ENCODE data around the gene PEX14.

PEX14 gene

DNA sequence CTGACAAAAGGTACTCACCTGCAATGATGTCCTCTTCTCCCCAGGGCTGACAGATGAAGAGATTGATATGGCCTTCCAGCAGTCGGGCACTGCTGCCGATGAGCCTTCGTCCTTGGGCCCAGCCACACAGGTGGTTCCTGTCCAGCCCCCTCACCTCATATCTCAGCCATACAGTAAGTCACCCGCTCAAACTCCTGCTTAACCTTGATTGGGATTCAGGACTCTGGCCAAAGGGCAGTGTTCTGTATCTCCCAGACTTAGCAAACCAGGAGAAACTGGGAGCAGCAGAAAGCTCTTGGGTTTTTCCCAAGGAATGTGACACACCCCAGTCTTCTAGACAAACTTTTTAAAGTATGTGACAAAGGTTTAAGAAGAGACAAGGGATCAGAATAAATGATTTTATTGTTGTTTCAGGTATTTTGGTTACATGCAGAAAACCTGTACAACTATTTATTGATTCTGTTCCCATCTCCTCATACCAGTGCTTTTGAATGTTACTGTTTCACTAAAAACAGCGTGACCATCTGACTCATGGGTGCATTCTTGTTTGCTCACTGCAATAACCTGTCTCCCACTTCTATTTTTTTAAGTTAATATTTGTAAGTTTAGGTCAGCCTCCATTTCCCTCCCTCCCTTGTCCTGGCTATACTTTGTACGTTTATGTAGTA, 124.6 kb downstream of the PEX14 start:
- DNase-seq, result no peak

DNA sequence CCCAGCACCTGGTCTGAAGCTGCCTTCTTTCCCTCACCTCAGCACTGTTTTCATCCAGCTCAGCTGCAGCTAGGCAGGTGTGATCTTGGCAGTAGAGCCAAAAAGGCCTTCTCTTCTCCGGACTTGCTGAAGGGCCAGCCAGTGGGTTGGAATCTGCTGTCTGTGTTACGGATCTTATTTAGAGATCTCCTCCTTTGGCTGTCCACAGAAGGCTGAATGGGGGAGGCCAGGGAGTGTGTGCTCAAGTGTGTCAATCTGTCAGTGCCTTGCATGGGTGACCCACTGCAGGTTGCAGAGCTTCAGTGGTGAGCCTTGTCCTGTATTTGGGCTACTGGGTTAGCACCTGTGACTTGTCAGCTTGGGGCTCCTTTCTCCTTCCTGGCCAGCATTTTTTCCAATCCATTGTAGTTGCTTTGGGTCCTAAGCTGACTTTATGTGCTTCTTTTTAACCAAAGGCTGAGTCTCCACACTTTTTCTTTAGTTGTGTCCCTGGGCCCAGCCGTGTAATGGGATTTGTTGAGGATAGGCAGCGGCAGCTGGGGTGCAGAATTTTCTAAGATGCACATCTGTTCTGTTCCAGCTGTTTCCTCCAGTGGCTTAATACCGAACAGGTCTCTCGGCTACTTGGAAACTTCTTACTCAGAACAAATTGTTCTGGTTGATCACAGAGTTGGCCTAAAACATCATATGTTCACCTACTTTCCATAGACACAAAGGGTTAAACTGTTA, 126.8 kb downstream of the PEX14 start:
- DNase-seq, result no peak

DNA sequence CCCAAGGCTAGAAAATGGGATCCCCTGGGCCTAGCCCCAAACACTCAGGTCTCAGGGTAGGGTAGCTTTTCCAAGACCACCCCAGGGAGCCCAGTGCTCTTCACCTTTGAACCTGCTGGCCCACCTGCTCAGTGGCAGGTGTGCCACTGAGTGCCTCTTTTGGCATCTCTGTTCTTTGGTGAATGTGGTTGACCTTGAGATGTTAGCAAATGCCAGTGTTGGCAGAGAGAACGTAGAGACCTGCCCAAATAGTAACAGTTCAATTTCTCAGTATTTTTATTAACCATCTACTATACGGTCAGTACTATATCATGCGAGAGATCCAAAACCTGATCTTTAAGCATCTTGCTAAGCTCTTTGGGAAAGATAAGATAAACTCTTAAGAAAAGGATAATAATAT, 128.2 kb downstream of the PEX14 start:
- DNase-seq, result no peak

DNA sequence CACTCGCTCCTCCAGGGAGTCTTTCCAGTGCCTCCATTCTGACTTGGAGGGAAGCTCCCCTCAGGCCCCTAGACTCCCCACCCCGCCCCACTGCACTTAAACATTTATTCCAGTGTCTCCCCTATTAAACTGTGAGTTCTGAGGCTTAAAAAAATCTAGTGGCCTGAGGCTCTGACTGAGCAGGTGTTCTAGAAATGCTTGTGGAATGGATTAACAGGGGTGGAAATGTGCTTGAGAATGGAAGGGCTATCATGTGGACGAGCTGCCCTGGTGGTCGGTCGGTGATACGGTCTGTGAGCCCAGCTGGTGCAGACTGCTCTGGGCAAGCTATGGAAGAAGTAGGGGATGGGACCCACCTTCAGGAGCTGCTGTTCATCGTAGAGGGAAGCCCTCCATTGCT, 130.2 kb downstream of the PEX14 start:
- DNase-seq, result no peak

DNA sequence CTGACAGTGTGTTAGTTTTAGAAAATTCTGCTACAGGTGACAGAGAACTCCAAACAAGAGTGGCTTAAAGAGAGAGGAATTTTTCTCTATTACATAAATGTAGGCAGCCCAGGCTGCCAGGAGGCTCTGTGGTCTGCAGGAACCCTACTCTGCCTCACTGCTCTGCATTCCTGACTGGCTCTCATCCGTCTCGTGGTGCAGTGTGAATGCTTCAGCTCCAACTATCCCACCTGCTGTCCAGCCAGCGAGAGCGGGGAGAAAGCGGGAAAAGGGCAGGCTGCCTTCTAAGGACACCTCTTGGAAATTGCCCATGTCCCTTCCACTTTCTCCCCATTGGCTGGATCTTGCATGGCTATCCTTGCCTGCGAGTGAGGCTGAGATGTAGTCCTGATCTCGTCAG, 131.3 kb downstream of the PEX14 start:
- no peak for DNase-seq

DNA sequence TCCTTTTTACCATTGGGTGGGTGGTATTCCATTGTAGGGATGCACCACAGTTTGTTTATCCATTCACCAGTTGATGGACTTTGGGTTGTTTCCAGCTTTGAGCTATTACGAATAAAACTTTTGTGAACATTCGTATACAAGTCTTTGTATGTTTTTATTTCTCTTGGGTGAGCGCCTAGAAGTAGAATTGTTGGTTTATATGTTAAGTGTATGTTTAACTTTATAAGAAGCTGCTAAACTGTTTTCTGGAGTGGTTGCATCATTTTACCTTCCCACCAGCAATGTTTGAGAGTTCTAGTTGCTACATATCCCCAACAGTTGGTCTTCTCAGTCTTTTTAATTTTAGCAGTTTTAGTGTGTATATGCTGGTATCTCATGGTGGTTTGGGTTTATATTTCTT, 132.5 kb downstream of the PEX14 start:
- DNase-seq, result no peak

DNA sequence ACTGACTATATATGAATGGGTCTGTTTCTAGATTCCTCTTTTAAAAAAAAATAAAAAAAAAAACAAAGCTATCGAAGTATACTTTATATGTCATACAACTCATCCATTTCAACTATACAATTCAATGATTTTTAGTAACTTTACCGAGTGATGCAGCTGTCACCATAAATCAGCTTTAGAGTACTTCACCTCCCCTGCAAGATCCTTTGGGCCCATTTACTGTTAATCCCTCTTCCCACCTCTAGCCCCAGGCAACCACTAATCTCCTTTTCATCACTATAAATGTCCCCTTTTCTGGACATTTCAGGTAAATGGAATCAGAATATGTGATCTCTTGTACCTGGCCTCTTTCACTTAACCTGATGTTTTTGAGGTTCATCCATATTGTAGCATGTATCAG, 133.9 kb downstream of the PEX14 start:
- DNase-seq, result no peak

DNA sequence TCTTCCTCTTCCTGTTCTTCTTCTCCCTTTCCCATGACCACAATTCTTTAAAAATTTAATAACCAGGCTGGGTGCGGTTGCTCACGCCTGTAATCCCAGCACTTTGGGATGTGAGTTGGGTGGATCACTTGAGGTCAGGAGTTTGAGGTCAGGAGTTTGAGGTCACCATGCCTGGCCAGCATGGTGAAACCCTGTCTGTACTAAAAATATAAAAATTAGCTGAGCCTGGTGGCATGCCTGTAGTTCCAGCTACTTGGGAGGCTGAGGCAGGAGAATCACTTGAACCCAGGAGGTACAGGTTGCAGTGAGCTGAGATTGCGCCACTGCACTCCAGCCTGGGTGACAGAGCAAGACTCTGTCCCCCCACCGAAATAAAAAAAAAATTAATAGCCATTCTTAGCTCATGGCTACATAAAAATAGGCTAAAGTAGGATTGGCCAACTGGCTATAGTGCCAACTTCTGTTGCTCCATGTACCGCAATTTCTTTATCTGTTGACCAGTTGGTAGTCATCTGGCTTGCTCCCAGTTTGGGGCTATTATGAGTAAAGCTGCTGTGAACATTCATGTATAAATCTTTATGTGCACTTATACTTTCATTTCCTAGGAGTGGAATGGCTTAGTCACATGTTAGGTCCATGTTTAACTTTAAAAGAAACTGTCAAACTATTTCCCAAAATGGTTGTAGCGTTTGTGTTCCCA, 136.3 kb downstream of the PEX14 start:
- no peak for DNase-seq

DNA sequence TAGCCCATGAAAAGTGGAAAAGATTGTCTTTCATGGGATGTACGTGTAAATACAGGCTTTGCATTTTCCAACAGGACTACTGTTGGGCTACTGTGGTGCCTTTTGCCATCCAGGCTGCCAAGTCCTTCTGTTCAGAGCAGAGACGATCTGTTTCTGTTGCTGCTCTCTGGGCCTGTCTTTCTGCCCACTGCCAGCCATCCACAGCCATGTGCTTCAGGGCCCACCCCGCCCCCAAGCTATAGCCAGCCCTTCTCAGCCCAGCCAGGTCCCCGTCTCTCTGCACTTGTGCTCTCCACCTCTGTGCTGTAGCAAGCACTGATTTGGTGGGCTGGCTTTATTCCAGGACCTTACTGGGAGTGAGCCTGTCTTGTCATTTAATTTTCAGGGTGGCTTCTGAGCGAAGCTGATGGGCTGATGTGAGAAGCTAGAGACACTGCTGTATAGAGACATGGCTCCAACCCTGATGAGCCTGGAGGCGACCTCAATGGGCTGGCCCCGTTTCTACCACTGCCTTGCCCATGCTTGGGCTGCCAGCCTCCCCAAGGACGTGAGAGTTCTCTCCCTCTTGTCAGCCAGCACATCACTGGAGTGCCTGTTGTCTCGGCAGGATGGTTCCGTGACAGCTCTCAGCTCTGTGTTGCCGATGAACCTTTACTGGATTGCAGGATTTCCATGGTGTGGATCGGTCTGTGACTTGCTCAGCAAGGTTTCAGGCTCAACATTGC, 137.8 kb downstream of the PEX14 start:
- DNase-seq, result no peak

DNA sequence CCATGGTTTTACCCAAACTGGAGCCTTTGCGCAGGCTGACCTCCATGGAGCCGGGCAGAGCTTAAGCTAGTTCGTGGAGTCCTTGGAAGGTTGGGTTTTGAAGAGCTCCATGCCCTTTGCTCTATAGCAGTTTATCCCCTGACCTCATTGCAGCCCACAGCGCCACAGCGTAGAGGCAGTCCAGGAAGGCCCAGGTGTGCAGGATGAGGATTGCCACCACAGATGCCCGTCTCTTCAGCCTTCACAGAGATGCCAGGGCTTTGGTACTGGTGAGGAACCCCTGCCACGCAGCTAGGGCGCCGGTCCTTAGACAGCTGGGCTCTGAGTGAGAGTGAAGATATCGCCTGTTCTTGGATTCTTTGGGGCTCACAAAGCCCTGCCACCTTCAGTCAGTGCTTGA, 138.6 kb downstream of the PEX14 start:
- DNase-seq, result no peak

DNA sequence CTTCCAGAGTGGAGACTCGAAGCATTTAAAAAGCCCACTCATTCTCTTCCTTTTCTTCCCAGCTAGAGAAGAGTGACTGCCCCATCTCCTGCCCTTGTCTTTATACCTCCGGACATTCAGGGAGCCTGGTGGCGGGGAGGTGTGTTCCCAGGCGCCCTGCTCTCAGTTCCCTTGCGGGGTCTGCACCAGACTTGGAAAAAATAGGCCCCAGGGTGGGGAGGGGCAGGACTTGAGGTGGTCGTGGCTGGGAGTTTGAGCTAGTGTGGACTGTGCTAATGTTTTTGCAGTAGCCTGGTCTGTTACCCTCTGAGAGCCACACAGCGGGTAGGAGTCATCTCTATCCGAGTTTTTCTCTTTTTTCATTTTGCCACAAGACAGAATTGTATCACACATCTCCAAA, 139.1 kb downstream of the PEX14 start:
- no peak for DNase-seq

DNA sequence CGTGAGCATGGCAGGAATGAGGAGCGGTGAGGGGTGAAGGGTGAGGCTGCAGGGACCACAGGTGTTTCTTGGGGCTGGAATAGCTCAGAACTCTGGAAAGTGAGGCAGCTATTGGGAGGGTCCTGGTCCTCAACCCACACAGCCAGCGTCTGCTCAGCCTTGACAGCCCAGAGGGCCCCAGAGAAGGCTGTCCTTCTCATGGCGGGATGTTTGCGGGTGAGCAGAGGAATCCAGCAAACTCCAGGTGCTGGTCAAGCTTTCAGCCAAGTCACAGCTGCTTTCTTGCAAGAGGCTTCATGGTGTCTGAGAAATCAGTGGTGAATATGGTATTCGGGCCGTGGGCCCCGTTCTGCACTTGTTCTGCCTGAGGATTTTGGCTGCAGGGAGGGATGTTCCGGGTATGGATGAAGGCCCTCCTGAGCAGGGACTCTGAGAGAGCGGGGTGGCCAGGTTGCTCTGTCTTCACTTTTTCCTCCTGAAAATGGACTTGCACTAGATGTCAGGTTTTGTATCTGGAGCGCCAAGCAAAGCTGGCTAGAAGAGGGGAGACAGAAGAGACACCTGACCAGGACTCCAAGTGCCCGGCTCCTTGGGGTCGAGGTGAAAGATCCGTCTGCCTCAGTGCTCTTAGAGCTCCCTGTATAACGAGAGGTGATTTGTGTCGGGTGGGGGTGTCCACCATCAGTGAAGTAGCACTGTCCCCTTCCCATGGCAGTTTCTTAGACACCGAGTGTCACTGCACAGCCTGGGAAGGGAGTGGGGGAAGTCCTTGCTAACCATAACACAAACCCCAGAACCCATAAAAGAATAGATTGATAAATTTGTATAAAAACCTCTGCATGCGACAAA, 139.9 kb downstream of the PEX14 start:
- DNase-seq, result no peak

DNA sequence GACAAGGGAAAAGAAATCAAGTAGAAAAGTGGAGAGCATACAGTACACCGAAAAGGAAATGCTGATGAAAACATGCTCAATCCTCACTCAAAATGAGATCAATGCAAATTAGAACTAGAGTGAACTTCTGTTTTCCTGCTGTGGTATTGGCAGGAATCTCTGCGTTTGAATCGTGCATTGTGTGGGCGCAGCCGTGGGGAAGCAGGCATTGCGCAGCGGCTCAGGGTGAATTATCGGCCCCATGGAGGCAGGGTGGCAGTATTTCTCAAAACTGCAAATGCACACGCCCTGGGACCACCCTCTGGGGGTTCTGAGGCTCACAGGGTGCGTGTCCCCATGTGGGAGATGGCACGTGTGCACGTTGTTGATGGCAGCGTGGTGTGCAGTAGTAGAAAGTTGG, 140.6 kb downstream of the PEX14 start:
- no peak for DNase-seq

DNA sequence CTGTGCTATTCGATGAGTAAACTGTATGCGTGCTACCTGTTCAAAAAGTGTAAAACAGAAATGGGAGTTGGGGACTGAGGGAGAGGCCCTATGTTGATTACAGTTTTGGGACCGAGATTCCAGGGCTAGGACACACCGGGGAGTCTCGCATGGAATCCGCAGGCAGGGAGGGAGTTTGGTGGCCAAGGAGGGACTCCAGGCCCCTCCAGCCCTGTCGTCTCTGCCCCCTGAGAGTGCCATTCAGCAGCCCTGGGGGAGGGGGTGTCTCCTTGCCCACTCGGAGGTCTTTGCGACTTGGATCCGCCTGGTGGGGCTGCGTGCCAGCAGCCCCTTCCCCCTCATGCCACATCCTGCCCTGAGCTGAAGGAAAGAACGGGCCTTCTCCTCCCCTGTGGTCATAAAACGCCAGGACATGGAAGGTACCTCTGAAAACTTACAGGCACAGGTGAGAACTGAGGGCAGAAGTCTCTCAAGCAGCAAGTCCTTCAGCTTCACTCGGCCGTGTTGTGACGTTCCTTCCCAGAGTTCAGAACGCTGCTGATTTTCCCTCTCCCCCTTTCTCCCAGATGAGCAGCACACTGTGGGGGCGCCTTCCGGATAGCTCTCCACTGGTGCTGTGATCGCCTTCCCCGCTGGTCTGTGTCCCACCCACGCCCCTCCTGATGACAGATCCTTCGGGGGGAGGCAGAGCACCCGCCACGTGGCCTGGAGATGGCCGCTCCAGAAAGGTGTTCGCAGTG, 141.4 kb downstream of the PEX14 start:
- DNase-seq, result no peak

DNA sequence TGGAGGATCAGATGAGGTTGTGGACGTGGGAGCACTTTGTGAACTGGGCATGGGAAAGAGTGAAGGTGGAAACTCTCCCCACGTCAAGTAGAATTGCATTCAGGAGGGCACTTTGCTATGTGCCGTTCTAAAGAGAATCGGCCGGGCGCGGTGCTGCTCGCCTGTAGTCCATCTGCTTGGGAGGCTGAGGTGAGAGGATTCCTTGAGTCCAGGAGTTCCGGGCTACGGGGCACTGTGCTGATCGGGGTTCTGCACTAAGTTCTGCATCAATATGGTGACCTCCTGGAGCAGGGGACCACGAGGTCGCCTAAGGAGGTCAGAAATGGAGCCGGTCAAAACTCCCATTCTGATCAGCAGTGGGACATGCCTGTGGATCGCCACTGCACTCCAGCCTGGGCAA, 141.9 kb downstream of the PEX14 start:
- DNase-seq, result no peak

DNA sequence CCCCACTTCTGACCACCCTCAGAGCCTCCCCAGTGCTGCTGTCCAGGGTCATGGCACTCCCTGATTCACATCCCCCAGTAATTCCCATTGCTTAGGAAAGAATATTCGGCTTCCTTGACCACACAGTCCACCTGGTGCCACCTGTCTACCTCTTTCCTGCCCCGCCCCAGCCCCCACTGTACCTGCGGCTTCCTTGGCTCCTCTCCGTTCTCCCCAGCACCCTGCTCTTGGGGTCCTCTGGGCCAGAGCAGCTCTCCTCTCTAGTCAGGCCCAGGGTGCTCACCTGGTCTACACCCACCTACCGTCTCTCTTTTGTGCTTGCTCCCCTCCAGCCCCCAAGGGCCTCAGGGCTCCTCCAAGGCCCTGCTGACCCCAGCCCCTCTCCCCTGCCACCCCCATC, 142.6 kb downstream of the PEX14 start:
- no peak for DNase-seq

DNA sequence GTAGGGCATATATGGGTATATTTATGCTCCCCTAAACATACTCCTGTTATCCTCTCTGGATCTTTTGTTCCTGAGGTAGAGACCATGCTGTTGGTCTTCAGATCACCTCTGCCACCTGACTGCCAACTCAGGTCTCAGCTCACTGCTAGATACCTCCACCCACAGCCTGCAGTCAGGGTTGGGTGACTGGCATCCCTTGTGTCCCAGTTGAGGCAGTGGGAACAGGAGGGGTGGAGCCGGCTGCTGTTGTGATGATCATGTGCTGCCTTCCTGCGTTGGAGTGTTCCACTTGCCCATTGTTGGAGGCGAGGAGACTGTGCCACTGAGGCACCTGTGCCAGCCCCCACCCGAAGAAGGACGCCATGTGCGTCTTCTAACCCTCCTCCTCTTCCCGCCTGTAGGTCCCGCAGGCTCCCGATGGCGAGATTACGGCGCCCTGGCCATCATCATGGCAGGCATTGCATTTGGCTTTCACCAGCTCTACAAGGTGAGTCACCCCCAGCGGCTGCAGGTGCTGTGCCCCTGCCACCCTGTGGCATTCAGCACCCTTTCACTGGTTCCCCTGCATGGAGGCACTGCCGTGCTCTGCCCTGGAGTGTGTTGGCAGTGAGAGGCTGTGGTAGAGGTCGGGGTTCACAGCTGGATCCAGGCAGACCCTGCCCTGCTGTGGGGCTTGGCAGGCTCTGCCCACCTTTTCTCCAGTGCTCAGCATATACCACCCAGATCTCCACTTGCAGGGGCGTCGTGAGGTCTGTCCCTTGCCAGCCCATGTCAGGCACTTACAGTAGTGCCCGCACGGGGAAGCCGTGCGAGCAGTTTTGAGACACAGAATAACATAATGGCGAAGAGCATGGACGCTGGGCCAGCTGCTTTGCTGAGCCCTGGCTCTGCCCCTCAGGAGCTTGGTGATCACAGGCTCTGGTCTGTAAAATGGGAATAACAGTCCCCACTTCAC, 143.5 kb downstream of the PEX14 start:
- DNase-seq, result no peak

DNA sequence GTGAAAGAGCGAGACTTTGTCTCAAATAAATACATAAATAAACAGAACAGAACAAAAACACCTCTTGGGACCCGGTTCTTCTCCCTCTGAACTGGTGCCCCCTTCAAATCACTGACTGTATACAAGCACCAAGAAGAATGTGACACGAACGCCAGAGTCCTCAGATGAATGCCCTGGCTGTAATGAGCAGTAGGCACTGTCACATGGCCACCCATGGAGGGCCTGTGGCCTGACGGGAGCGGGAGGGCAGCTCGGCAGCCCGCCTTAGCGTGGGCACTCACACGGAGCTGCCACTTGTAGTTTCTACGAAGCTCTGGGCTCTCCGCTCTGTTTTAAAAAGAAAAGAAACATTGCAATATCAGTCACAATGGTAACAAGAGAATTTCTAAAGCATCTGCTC, 146.0 kb downstream of the PEX14 start:
- no peak for DNase-seq

DNA sequence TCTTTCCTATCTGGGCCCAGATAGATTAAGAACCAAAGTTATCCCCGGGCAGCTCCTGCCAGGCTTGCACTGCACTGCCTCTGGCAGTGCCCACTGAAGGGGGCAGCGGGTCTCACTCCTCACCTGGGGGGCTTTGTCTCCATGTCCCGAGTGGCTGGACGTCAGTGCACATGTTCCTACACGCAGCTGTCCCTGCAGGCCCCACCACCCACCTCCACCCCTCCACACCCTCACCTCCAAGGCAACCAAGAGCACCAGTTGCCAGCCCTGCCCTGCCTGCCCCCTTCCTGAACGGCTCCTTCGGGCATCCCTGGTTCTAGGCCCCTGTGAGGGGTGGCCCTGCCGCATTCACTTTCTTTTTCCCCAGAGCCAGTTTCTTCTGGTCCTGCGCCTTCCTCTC, 147.2 kb downstream of the PEX14 start:
- no peak for DNase-seq

DNA sequence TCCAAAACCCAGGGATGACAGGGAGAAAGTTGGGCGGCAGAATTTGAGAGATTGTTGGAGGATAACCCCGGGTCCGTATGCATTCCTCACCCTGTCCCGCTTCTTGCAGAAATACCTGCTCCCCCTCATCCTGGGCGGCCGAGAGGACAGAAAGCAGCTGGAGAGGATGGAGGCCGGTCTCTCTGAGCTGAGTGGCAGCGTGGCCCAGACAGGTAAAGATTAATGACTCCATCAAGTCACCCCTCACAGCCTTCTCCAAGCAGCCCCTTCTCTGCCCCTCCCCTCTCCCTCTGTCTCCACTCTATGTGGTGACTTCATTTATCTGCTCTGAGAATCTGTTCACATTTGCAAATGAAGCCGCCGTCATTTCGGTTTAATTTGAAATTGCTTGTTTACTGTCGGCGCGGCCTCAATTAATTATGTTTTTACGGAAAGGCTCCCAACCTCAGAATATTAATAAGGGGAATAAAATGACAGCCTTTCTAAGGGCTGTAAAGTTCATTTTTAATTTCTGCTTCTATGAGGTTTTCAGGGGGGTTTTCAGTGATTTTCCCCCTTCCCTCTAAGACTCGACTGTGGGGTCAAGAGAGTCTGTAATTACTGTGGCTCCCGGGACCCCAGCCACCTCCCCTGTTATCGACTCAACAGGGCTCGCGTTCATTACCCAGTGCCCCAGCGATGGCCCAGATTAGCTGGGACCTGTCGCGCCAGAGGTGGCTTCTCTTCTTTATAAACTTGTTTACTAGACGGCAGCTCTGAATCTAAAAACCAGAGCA, 148.3 kb downstream of the PEX14 start:
- DNase-seq, result no peak

All from NCI-H774 (cell line).